HCT116 (cell line): ENCODE data around the gene FAM171A1. TPM values are rescaled to one million over a fixed set of nuclear protein-coding genes. Genes with fewer than 3 reads are reported as not detected.

ENCODE experiments used
- ATAC-seq: fragments of 200-7000 bp; cut with Tn5 transposase; 2 replicates; pipeline ENCODE4 v1.9.1; 2020; ENCODE audit warnings: mild to moderate bottlenecking, moderate library complexity
- BruUV-seq: library from RNA; stranded (reverse); fragments of 400-500 nt; replicated peaks from 2 replicates; lab custom pipeline; 2021; lab: Mats Ljungman, UMichigan
- CTCF ChIA-PET: fragments of 300-600 bp; sonication (Branson Sonifier 250); formaldehyde crosslinking; loops from one replicate; lab custom pipeline; 2021; ENCODE audit warnings: antibody characterized with exemption; lab: Charles Lee
- POLR2A ChIA-PET: fragments of 300-600, 350-600 bp; sonication (Branson Sonifier 250); formaldehyde crosslinking; loops from one replicate; lab custom pipeline; 2021; ENCODE audit warnings: antibody characterized with exemption; lab: Charles Lee
- RAD21 ChIA-PET, 2 experiments: fragments of 300-600 bp; sonication (Branson Sonifier 250); formaldehyde crosslinking; loops; one replicate each; lab custom pipeline; 2023; ENCODE audit warnings: low total read pairs in 2 of 2; ENCODE audit not compliant: uncharacterized antibody in 2 of 2, unreplicated experiment in 2 of 2, low non-redundant PET in 1 of 2; lab: Charles Lee
- DNase-seq: peaks from one replicate; pipeline ENCODE4 v3.0.0-alpha.2; 2010; ENCODE audit warnings: low read depth, low spot score
- H2AFZ ChIP-seq: fragments of 200-600 bp; shearing (Covaris generic), sonication (generic); 2 replicates; pipeline ENCODE4 v1.6.1; 2017; ENCODE audit warnings: low read depth, mixed run types, mixed read lengths, antibody characterized with exemption, low read length; ENCODE audit not compliant: poor library complexity, severe bottlenecking
- H3K27ac ChIP-seq: 2 replicates; pipeline ENCODE4 v1.5.1; 2012; ENCODE audit warnings: low read depth, low read length
- H3K27me3 ChIP-seq: fragments of 200-600 bp; sonication (generic); 2 replicates; pipeline ENCODE4 v1.6.1; 2016; ENCODE audit warnings: mixed run types, low read length, mixed read lengths; ENCODE audit not compliant: insufficient read depth
- H3K36me3 ChIP-seq, 2 experiments: fragments of 200-500 bp in 1 of 2; fragments of 200-600 bp in 1 of 2; sonication (Bioruptor generic) in 1 of 2; sonication (generic) in 1 of 2; 2 replicates each; pipeline versions ENCODE4 v1.5.1 to v1.6.1; 2014 to 2016; ENCODE audit warnings: low read length in 2 of 2, inconsistent platforms in 1 of 2, mixed read lengths in 1 of 2, mixed run types in 1 of 2; ENCODE audit not compliant: insufficient read depth in 2 of 2, control insufficient read depth in 1 of 2
- H3K4me1 ChIP-seq, 2 experiments: fragments of 200-600 bp in 1 of 2; sonication (generic) in 1 of 2; 2 replicates each; pipeline versions ENCODE4 v1.5.1 to v1.6.1; 2012 to 2017; ENCODE audit warnings: low read length in 2 of 2, inconsistent platforms in 1 of 2, mild to moderate bottlenecking in 1 of 2, mixed read lengths in 1 of 2, mixed run types in 1 of 2, moderate library complexity in 1 of 2; ENCODE audit not compliant: insufficient read depth in 2 of 2, control insufficient read depth in 1 of 2
- H3K4me2 ChIP-seq: fragments of 200-600 bp; sonication (generic); 2 replicates; pipeline ENCODE4 v1.6.1; 2017; ENCODE audit warnings: mixed run types, low read length, mixed read lengths
- H3K4me3 ChIP-seq, 2 experiments: fragments of 200-600 bp in 1 of 2; sonication (generic) in 1 of 2; replicated peaks in 1 of 2; 2 replicates each; pipeline ENCODE4 v1.5.1; 2011 to 2016; ENCODE audit warnings: low read length in 2 of 2, control low read depth in 1 of 2, low read depth in 1 of 2, mild to moderate bottlenecking in 1 of 2, mixed read lengths in 1 of 2, mixed run types in 1 of 2
- H3K79me2 ChIP-seq: fragments of 200-600 bp; sonication (generic); 2 replicates; pipeline ENCODE4 v1.6.1; 2017; ENCODE audit warnings: mild to moderate bottlenecking, mixed run types, low read length, moderate library complexity, mixed read lengths; ENCODE audit not compliant: insufficient read depth
- H3K9ac ChIP-seq: fragments of 200-600 bp; sonication (generic); 2 replicates; pipeline ENCODE4 v1.6.1; 2016; ENCODE audit warnings: low read length, mixed read lengths
- H3K9me2 ChIP-seq: fragments of 200-600 bp; sonication (generic), shearing (Covaris generic); 2 replicates; pipeline ENCODE4 v1.6.1; 2017; ENCODE audit warnings: mixed run types, mild to moderate bottlenecking, moderate library complexity; ENCODE audit not compliant: insufficient read depth
- H3K9me3 ChIP-seq, 2 experiments: fragments of 200-500 bp in 1 of 2; fragments of 200-600 bp in 1 of 2; sonication (Bioruptor generic) in 1 of 2; sonication (generic) in 1 of 2; 2 replicates each; pipeline ENCODE4 v1.6.1; 2014 to 2017; ENCODE audit warnings: low read length in 2 of 2, mixed read lengths in 2 of 2, inconsistent platforms in 1 of 2, low read depth in 1 of 2, mild to moderate bottlenecking in 1 of 2, mixed run types in 1 of 2, moderate library complexity in 1 of 2; ENCODE audit not compliant: control insufficient read depth in 1 of 2, insufficient read depth in 1 of 2
- H4K20me1 ChIP-seq: fragments of 200-600 bp; sonication (generic), shearing (Covaris generic); 2 replicates; pipeline ENCODE4 v1.6.1; 2017; ENCODE audit warnings: mixed run types, mild to moderate bottlenecking, moderate library complexity; ENCODE audit not compliant: insufficient read depth
- RAD21 ChIP-seq: IDR thresholded peaks from 2 replicates; pipeline ENCODE4 v1.6.1; 2012; ENCODE audit warnings: low read depth, mild to moderate bottlenecking
- REST ChIP-seq: IDR thresholded peaks from 2 replicates; pipeline ENCODE4 v1.6.1; 2012; ENCODE audit warnings: low read depth
- ZNF274 ChIP-seq: fragments of 200-500 bp; sonication (Bioruptor generic); IDR thresholded peaks from 2 replicates; pipeline ENCODE4 v1.6.1; 2014; ENCODE audit warnings: mild to moderate bottlenecking, low read depth, low read length, inconsistent platforms
- intact Hi-C: fragments of 100-400 bp; cut with micrococcal nuclease; formaldehyde crosslinking; loops from 2 replicates; pipeline ENCODE4 v1.10.0; 2022
- total RNA-seq: library from RNA; stranded (reverse); gene quantifications from one replicate; pipeline ENCODE4 v1.2.1, GENCODE V29; 2021; ENCODE audit not compliant: unreplicated experiment

Gene FAM171A1
- total RNA-seq, 1 experiment from 2014 or later = 32.5 TPM

- BruUV-seq = no TSS peak
- Histone ChIP-seq H3K9me2 (no peaks in the 10 kb centered on the region), H3K36me3 (no peaks in the 10 kb centered on the region), H3K4me1 (peaks cover 0 to 8% of the 10 kb centered on the region in 2 experiments; a peak in 1 of 4 replicates), H3K27me3 (no peaks in the 10 kb centered on the region), H3K79me2 (peaks cover 72% of the 10 kb centered on the region), H4K20me1 (no peaks in the 10 kb centered on the region), H3K9me3 (no peaks in the 10 kb centered on the region), H3K27ac (no peak overlapping the region), H3K4me2 (no peak overlapping the region), H3K4me3 (no peak overlapping the region), H3K9ac (no peak overlapping the region), H2AFZ (no peak overlapping the region)
- TF ChIP-seq RAD21 (no peak), REST (no peak), ZNF274 (no peak)
- ChIA-PET POLR2A (interaction anchor here (0.5 kb wide), 1 partner anchor 12 kb away, joined by 3 read pairs; no protein-coding TSS in a partner anchor), CTCF (no interaction called here), RAD21 (no interaction called here)
- no peak for ATAC-seq
- intact Hi-C loops = no loop called here
- DNase-seq = no peak
Measured at GRCh38 chr10:15342970-15343369, 28.1 kb downstream of the FAM171A1 start.

GRCh38 chr10:15341502-15342128, 29.5 kb downstream of the FAM171A1 start:
- ChIA-PET POLR2A (no interaction called here), RAD21 (no interaction called here), CTCF (no interaction called here)
- Histone ChIP-seq H3K36me3 (no peaks in the 10 kb centered on the region), H3K4me2 (no peak overlapping the region), H3K4me3 (no peak overlapping the region), H3K79me2 (peaks cover 80% of the 10 kb centered on the region), H3K27ac (no peak overlapping the region), H4K20me1 (no peaks in the 10 kb centered on the region), H3K9ac (no peak overlapping the region), H3K9me3 (no peaks in the 10 kb centered on the region), H3K4me1 (peaks cover 0 to 8% of the 10 kb centered on the region in 2 experiments; a peak in 1 of 4 replicates), H3K27me3 (no peaks in the 10 kb centered on the region), H3K9me2 (no peaks in the 10 kb centered on the region), H2AFZ (no peak overlapping the region)
- BruUV-seq = no TSS peak
- ATAC-seq (no peak), DNase-seq (no peak)
- TF ChIP-seq RAD21 = no peak
- intact Hi-C loops = no loop called here
